GM19452 (cell line): ENCODE data around the gene CHMP6.

Source experiments
- ATAC-seq: cut with Tn5 transposase; IDR thresholded peaks from one replicate; pipeline ENCODE4 v1.9.1; 2021; ENCODE audit not compliant: unreplicated experiment

The CHMP6 gene

GRCh38 chr17:80992077-80992947 lies 671 bp downstream of the CHMP6 start:
- ATAC-seq: no peak

- ATAC-seq: no peak
These were observed 1.4 kb downstream of the CHMP6 start for GRCh38 chr17:80992948-80993624.

GRCh38 chr17:80995131-80995530 lies 3.5 kb downstream of the CHMP6 start:
- no peak for ATAC-seq

- ATAC-seq: no peak
These were observed 5.0 kb downstream of the CHMP6 start for GRCh38 chr17:80996422-80997305.

- no peak for ATAC-seq
These were observed 5.9 kb downstream of the CHMP6 start for GRCh38 chr17:80997424-80998117.

- ATAC-seq: no peak
These were observed 6.6 kb downstream of the CHMP6 start for GRCh38 chr17:80998118-80998747.

- no peak for ATAC-seq
These were observed 7.3 kb downstream of the CHMP6 start for GRCh38 chr17:80998748-80999535.

GRCh38 chr17:80999536-81000333 lies 8.1 kb downstream of the CHMP6 start:
- ATAC-seq: no peak

- no peak for ATAC-seq
These were observed 8.6 kb downstream of the CHMP6 start for GRCh38 chr17:81000334-81000630.

GRCh38 chr17:81000631-81001357 lies 9.2 kb downstream of the CHMP6 start:
- no peak for ATAC-seq

GRCh38 chr17:81002013-81002384 lies 10.4 kb downstream of the CHMP6 start:
- no peak for ATAC-seq

GRCh38 chr17:81002409-81003361 lies 11.0 kb downstream of the CHMP6 start:
- no peak for ATAC-seq

- ATAC-seq: no peak
These were observed 12.3 kb downstream of the CHMP6 start for GRCh38 chr17:81003711-81004475.

- no peak for ATAC-seq
These were observed 15.2 kb downstream of the CHMP6 start for GRCh38 chr17:81006891-81007290.

- no peak for ATAC-seq
These were observed 16.5 kb downstream of the CHMP6 start for GRCh38 chr17:81008140-81008539.

GRCh38 chr17:81009136-81009535 lies 17.5 kb downstream of the CHMP6 start:
- ATAC-seq: no peak
